Kidney tubule cell (primary cell): ENCODE measurements around the gene DTD1.

ENCODE experiments used
- DNase-seq: peaks from one replicate; pipeline ENCODE4 v3.0.0-alpha.2; 2018; ENCODE audit warnings: low spot score

The DTD1 gene

DNA sequence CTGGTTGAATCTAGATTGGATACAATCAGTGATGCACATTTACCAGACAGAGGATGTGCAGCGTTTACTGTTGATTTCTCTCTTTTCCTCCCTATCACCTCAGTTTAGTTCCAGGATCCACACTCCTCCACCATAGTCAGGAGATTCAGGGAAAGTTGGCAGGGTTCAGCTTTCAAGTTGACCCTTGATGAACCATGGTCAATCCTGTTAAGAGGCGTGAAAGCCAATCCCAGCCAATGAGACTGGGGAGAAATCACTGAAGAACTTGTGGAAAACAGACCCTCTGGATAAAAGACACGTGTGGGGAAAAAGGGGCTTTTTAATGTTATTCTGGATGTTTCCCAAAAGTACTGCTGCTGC, 206.6 kb downstream of the DTD1 start:
- DNase-seq, result no peak

DNA sequence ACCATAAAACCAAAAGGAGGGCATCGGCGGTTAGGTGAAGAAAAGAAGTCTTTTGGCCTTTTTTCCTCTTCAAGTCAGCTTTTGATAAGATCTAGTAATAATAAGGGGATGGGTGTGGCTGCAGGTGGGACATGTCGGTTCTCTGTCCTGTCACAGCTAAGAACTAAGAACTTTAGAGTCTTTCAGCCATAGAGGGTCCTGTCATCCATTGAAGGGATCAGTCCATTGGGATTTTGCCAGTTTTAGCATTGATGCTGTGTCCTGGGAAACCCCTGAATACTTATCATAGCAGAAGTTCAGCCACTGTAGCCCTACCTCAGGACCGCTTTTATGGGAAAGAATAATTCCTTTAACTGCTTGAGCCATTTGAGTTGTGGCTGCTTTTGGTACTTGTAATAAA, 207.5 kb downstream of the DTD1 start:
- DNase-seq, result no peak

DNA sequence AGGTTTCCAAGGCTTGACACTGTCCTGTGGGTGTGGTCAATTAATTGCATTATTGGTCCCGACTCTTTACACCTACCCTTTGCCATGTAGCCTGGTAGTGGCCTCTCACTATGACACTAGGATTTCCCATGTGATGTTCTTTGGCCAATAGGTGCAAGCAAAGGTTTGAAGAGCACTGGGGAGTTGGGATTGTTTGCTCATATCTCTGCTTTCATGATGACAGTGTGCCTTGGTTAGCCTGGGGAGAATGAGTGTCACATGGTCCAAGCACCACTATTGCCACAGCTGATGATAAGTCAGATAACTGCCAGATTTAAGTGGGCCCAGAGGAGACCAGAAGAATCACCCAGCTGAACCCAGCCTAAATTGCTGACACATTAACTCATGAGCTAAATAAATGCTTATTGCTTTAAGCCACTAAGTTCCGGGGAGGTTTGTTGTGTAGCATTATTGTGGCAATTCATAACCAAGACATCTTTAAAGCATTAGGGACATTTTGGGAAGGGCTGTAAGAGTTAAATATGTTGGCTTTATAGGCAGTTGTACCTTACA, 208.5 kb downstream of the DTD1 start:
- no peak for DNase-seq

DNA sequence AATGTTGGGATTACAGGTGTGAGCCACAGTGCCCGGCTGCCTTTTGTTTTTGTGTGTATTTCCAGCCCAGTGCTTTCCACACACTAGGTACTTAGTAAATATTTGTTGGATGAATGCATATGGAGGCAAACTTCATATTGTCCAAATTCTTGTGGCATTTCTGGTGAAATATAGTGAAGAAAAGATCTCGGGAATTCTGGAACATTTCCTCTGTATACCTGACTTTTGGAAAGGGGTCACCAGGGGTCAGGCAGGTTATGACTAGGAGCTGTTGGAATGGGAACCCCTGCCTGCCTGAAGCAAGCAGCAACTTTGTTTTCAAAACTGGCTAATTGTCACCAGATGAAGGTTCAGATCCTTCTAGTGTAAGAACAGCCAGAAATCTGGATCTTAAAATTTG, 213.7 kb downstream of the DTD1 start:
- no peak for DNase-seq

DNA sequence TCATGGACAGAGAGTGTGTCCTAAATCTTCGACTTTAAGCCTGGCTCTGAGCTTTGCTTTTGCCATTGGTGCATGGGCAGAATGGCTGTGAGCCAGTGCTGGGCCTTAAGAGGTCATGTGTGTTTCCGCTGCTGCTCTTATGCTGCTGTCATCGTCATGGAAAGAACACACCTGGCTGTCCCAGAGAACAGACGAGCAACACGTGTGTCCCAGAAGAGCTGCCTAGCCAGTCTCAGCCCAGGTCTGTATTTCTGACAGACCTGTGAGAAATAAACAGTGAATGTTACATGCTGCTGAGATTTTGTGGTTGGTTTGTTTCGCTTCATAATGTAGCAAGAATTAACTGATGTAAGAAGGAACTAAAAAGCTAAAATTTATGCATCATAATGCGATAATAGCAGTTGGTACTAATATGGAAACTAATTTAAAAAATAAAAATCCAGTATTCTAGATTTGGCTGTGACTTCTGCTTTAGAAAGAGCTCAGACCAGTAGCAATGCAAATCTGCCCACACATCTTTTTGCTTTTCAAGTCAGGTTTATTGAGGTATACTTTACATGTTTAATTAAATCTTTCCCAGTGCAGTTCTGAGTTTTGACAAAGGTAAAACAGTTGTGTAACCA, 214.3 kb downstream of the DTD1 start:
- no peak for DNase-seq

DNA sequence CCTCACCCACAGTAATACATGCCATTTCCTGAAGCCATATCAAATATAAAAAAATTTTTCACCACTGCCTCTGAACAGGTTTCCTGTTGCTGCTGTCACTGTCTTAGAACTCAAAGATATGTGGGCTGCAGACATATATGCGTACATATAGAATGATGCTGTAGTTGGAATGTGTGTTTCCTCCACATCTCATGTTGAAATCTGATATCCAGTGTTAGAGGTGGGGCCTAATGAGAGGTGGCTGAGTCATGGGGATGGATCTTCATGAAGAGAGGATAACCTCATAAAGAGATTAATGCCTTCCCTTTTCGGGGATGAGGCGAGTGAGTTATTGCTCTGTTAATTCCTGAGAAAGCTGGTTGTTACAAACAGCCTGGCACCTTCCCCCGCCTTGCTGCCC, 218.0 kb downstream of the DTD1 start:
- peak; percentile 31 for DNase-seq

DNA sequence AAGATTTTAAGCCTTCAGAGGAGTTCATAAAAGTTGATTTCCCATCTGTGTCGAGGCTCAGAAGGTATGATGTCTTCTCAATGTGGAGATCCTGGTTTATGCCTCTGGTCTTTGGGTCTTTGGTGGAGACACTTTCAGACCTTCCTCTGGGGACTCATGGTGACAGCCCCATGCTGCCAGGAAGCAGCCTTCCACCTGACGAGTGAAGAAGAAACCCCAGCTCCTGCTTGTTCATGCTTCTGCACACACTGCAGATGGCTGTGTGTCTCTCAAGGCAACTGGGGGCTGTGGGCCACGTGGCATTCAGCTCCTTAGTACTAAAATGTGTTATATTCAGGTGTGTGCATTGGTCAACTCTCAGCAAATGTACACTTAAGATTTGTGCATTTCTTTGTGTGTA, 220.9 kb downstream of the DTD1 start:
- DNase-seq, result no peak

DNA sequence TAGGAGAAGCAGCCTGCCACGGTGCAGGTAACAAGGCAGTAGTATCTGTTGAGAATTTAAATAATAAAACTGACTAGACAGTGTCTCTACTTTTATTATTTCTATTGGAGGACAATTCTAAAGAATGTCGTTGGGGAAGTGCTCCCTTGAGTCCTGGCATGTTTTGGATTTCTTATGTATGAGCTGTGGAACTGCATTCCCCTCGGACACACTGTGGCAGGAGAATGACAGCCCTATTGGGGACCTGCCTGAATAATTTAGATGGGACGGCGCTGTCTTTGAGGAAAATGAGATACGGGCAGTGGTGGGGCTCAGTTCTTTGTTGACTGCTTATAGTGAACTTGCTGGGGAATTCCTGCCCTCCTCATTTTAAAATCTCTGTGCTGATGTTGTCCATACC, 223.3 kb downstream of the DTD1 start:
- DNase-seq, result no peak

DNA sequence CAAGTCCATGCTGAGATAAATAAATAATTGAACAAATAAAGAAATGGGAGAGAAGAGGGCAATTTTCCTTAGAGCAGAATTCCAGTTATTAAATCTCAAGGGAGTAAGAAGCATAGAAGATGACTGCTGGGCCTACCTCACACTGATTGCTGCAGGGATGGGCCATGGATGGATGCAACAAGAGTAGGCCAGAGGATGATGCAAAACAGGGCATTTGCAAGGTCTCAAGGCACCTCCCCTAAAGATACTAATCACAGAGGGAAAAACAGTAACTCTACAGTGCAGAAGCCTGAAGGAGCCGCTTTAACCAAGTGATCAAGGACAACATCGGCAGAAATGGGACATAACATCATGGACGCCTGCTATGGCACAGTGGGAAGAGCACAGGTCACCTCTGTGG, 224.1 kb downstream of the DTD1 start:
- DNase-seq, result no peak

DNA sequence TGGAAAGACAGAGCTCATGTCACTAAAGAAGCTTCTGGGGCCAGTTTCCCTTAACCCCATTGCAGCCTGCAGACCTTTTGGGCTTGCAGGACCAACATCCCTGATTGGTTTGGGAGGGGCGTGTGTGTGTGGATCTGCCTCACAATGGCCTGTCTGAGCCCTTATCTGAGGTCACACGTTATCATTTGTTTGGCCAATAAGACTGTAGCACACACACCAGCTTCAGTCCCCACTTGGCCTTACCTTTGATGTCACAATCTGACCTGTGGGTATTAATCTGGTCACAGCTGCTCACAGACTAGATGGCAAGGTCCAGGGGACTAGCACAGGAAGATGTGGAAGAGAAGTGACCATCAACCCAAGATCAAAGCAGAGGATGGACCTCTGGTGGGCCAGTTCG, 225.6 kb downstream of the DTD1 start, which contains the start of gene SCP2D1:
TSS of gene SCP2D1 (plus strand) at position 301 of the 400 bp plus-strand sequence. CDS start at position 334, 33 bp downstream.
- DNase-seq, result no peak

DNA sequence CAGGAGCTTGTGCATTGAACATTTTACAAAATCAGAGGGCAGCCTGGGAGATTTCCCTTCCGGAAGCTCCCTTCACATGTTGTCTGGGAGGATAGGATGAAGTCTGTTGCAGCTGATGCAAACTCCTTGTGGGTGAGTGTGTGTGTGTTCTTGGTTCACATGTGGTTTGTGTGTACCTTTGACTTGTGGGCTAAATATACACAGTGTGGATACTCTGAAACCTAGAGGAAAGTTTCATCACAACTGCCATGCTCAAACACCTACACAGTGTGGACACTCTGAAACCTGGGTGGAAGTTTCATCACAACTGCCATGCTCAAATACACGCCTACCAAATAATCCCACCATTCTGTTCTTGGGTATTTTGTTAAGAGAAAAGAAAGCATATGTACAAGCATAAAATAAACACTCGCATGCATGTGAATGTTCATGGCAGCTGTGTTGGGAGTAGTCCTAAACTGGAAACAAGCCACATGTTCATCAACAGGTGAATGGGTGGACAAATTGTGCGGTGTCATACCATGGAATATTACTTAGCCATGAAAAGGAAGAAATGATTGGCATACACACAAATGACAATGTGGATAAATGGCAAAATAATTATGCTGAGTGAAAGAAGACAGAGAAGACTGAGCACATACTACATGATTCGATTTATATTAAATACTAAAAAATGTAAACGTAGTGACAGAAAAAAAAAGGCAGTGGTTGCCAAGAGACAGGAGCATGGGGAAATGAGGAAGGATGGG, 227.5 kb downstream of the DTD1 start:
- no peak for DNase-seq
